GM19463 (cell line): ENCODE measurements around the gene QPCT.
"Not testable (repeated sequence)": the region's sequence is repeated elsewhere in the genome, so short reads cannot be mapped to it uniquely, and the experiment has no call there.

Source experiments
- ATAC-seq: cut with Tn5 transposase; IDR thresholded peaks from one replicate; pipeline ENCODE4 v1.9.1; 2021; ENCODE audit warnings: mild to moderate bottlenecking, moderate library complexity; ENCODE audit not compliant: unreplicated experiment

The QPCT gene

GRCh38 chr2:37344453-37345361 is at the start of gene QPCT:
QPCT (plus strand) TSS chr2:37344630; CDS start chr2:37344732, 102 bp downstream.
- ATAC-seq: peak; percentile 59

GRCh38 chr2:37294858-37295257 is 49.6 kb upstream of the QPCT start:
- ATAC-seq: not testable (repeated sequence)

DNA sequence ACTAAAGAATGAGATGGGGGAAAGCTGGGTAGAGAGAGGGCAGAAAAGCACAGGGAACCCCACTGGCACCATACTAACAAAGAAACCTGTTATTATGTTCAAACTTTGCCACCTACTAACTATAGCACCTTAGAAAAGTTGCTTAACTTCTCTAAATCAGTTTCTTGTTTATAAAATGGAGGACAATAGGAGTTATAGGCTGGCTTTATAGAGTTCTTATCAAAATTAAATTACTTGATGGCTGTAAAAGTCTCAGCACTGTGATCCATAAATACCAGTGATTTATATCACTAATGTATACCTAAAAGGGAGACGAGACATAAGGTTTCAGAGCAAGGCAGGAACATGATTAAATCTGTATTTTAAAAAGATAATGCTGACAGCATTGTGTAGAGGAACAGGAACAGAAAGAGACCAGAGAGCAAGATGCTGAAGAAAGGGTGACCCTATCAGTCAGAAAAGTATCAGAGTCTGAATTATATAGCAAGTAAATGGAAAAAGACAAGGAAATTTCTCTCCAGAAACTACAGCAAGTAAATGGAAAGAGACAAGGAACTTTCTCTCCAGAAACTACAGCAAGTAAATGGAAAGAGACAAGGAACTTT is 48.9 kb upstream of the QPCT start:
- ATAC-seq: no peak

DNA sequence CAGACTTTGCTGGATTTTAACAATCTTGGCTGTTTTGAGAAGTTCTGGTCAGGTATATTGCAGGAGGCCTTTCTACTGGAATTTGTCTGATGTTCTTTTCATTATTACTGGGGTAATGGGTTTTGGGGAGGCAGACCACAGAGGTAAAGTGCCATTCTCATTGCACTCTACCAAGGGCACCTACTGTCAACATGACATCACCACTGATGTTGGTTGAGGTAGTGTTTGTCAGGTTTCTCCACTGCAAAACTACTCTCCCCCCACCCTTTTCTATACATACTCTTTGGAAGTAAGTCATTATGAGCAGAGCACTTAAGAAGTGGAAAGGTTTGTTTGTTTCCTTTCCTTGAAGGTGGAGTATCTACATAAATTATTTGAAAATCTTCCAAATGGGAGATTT is 46.8 kb upstream of the QPCT start:
- no peak for ATAC-seq

GRCh38 chr2:37300146-37300545 is 44.3 kb upstream of the QPCT start:
- no peak for ATAC-seq

DNA sequence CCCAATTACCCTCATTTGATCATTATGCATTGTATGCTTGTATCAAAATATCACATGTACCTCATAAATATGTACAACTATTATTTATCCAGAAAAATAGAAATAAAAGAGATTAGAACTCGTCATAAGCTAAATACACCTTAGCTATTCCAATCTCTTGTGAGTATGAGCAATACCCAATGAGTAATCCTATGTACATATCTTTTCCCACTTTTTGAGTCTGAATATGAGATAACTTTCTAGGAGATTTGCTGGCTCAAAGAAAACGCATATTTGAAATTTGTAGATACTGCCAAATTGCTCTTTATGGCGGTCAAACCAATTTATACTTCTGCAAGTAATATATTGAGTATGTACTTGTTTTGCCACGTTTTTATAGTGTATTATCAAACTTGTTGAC is 43.9 kb upstream of the QPCT start:
- ATAC-seq: no peak

DNA sequence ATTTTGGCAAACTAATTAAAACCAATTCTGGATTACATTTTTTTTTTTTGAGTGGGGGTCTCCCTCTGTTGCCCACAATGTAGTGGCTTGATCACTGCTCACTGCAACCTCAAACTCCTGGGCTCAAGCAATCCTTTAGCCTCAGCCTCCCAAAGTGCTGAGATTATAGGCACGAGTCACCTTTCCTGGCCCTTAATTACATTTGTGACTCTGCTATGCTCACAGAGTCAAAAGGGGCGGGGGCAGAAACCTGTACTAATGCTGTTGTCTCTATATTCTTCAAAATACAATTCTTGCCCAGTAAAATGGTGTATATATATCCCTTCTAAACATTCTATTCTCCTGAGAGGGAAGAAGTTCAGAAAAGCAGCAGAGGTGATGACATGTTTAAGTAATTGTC is 43.0 kb upstream of the QPCT start:
- no peak for ATAC-seq

DNA sequence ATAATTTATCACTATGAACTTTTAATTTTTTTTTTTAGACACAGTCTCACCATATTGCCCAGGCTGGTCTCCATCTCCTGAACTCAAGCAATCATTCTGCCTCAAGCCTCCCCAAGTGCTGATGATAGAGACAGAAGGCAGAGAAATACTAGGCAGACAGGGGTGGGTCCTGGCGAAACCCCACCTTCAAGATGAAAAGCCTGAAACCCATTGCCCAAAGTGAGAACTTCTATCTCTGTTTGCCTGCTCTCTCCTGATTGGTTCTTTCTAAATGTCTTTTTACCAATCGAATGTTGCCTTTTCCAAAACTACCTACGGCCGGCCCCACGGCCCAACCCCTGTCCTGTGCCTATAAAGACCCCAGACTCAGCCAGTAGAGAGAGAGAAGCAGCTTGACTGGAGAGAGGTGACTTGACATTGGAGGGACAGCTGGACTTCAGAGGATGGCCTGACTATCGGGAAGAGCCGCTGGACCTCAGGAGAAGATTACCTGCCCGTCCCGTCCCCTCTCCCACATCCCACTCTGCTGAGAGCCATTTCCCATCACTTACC is 41.7 kb upstream of the QPCT start:
- ATAC-seq: no peak

- ATAC-seq: no peak
Observed at GRCh38 chr2:37306024-37306423, 38.4 kb upstream of the QPCT start.

DNA sequence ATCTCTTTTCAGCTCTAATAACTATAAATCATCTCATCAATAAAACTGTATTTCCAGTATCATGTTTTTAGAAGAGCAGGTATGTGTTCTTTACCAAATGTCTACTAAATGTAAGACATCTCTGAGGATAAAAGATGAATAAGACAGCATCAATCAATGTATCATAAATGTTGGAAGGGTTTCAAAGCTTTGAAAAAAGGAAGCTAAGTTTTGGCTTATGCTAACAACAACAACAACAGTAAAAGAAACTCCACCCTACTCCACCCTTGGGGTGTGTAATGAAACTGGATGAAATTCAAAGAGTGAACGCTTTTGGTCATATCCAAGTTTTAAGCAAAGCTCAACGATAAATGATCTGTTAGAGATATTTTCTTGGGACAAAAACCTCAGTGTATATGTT is 36.9 kb upstream of the QPCT start:
- ATAC-seq: no peak

GRCh38 chr2:37315364-37315763 is 29.1 kb upstream of the QPCT start:
- ATAC-seq: no peak

GRCh38 chr2:37316181-37316580 is 28.2 kb upstream of the QPCT start:
- ATAC-seq: no peak

DNA sequence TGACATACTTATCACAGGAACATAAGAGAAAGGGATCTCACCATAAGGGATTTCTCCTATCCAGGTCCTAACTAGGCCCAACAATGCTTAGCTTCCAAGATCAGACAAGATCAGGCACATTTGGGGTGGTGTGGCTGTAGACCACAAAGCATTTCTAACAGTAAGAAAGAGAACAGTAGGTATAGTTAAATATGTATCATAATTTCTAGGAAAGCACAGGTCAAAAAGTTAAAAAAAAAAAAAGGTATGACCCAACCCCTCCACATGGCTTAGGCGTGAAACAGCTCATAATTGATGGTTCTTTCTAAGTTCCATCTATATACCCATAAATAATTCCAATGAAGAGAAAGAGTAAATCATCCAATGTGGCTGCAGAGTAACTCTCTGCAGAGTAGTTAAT is 26.7 kb upstream of the QPCT start:
- no peak for ATAC-seq

GRCh38 chr2:37318401-37318800 is 26.0 kb upstream of the QPCT start:
- peak; percentile 84 for ATAC-seq

GRCh38 chr2:37319754-37320609 is 24.4 kb upstream of the QPCT start:
- ATAC-seq: no peak

GRCh38 chr2:37321029-37321682 is 23.3 kb upstream of the QPCT start:
- ATAC-seq: no peak

- no peak for ATAC-seq
Observed at GRCh38 chr2:37322368-37322767, 22.1 kb upstream of the QPCT start.

DNA sequence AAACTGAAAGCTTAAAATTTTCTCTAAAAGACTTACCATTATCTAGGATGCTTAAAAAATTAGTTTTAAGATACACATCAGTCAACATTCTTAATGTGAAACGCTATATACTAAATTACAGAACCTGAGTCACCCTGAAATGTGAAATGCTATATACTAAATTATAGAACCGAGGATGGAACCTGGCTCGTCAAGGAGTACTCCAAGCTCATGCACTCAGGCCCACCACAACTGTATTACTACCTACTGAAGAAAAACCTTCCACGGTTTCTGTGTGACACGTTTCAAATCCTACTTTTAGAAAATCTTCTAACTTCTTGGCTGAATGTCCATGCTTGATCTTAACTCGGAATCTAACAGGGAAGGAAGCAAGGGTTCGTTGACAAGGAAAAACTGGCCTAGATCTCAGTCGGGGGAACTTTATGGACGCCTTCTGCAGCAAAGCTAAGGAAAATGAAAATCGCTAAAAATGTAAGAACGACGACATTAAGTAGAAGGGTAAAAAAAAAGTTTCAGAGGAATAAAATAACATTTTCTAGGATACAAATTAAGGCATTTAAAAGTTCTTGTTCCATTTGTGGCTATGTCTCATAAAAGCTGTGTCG is 21.2 kb upstream of the QPCT start:
- no peak for ATAC-seq

GRCh38 chr2:37323781-37324535 is 20.5 kb upstream of the QPCT start:
- ATAC-seq: peak; percentile 25

DNA sequence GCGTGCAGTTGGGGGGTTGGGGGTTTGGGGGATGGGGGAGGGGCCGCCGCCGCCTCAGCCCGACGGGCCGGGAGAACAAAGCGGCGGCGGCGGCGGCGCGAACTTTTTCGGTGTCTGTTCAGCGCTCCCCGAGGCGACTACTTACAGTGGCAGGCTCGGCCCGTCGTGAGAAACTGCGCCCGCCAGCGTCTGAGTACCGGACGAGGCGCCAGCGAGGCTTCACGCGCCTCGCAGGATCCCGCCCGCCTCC is 20.0 kb upstream of the QPCT start:
- ATAC-seq: no peak
